Neural cell (in vitro differentiated cells): ENCODE data around the gene C5AR1. TPM values are rescaled to one million over a fixed set of nuclear protein-coding genes. Genes with fewer than 3 reads are reported as not detected.

Source experiments
- H2AFZ ChIP-seq: fragments of 200-600, 300-800 bp; sonication (generic), shearing (Covaris generic); 2 replicates; pipeline ENCODE4 v1.6.0; 2014; ENCODE audit warnings: low read depth, mild to moderate bottlenecking, antibody characterized with exemption, low read length, moderate library complexity
- H3F3A ChIP-seq: fragments of 200-600 bp; shearing (Covaris generic); 2 replicates; pipeline ENCODE4 v1.6.1; 2016; ENCODE audit warnings: mild to moderate bottlenecking, moderate library complexity, mixed read lengths, antibody characterized with exemption, low read length; ENCODE audit not compliant: insufficient read depth, poor library complexity, severe bottlenecking
- H3K27ac ChIP-seq: fragments of 200-600, 300-800 bp; sonication (generic), shearing (Covaris generic); 2 replicates; pipeline ENCODE4 v1.5.1; 2014; ENCODE audit warnings: mild to moderate bottlenecking, low read length, moderate library complexity
- H3K27me3 ChIP-seq: fragments of 300-800, 200-600 bp; sonication (generic), shearing (Covaris generic); 2 replicates; pipeline ENCODE4 v1.6.0; 2014; ENCODE audit warnings: mild to moderate bottlenecking, low read depth, low read length, moderate library complexity; ENCODE audit not compliant: insufficient read depth
- H3K36me3 ChIP-seq: fragments of 300-800, 200-600 bp; sonication (generic), shearing (Covaris generic); 2 replicates; pipeline ENCODE4 v1.5.1; 2014; ENCODE audit warnings: mild to moderate bottlenecking, antibody characterized with exemption, low read length, moderate library complexity; ENCODE audit not compliant: insufficient read depth
- H3K4me2 ChIP-seq: fragments of 300-800, 200-600 bp; sonication (generic), shearing (Covaris generic); 2 replicates; pipeline ENCODE4 v1.6.0; 2014; ENCODE audit warnings: mild to moderate bottlenecking, low read length
- H3K4me3 ChIP-seq: fragments of 300-800, 200-600 bp; sonication (generic), shearing (Covaris generic); 2 replicates; pipeline ENCODE4 v1.5.1; 2014; ENCODE audit warnings: mild to moderate bottlenecking, low read length, moderate library complexity
- H3K79me2 ChIP-seq: fragments of 200-600 bp; shearing (Covaris generic); replicated peaks from 2 replicates; pipeline ENCODE4 v1.6.0; 2014; ENCODE audit warnings: mild to moderate bottlenecking, low read length, moderate library complexity; ENCODE audit not compliant: insufficient read depth
- H3K9ac ChIP-seq: fragments of 300-800, 200-600 bp; sonication (generic), shearing (Covaris generic); 2 replicates; pipeline ENCODE4 v1.6.1; 2016; ENCODE audit warnings: mild to moderate bottlenecking, low read length, mixed read lengths
- H3K9me2 ChIP-seq: fragments of 200-600 bp; shearing (Covaris generic); 2 replicates; pipeline ENCODE4 v1.6.1; 2016; ENCODE audit warnings: mild to moderate bottlenecking, low read length, mixed read lengths; ENCODE audit not compliant: insufficient read depth
- H3K9me3 ChIP-seq: fragments of 200-600, 300-800 bp; sonication (generic), shearing (Covaris generic); 2 replicates; pipeline ENCODE4 v1.6.1; 2016; ENCODE audit warnings: mild to moderate bottlenecking, mixed run types, low read length, moderate library complexity, mixed read lengths
- H4K20me1 ChIP-seq: fragments of 200-600 bp; shearing (Covaris generic); 2 replicates; pipeline ENCODE4 v1.6.1; 2016; ENCODE audit warnings: mild to moderate bottlenecking, mixed run types; ENCODE audit not compliant: insufficient read depth
- CTCF ChIP-seq: fragments of 450-650 bp; IDR thresholded peaks from 2 replicates; pipeline ENCODE4 v1.5.1; 2014; ENCODE audit warnings: antibody characterized with exemption, mild to moderate bottlenecking, moderate library complexity; ENCODE audit not compliant: poor library complexity, severe bottlenecking
- EP300 ChIP-seq: fragments of 450-650 bp; conservative IDR thresholded peaks from 2 replicates; pipeline ENCODE4 v1.6.1; 2014; ENCODE audit warnings: antibody characterized with exemption, mild to moderate bottlenecking, moderate library complexity; ENCODE audit not compliant: poor library complexity, severe bottlenecking
- EZH2 ChIP-seq: fragments of 200-600, 300-800 bp; shearing (Covaris generic), sonication (generic); IDR thresholded peaks from 2 replicates; pipeline ENCODE4 v1.6.1; 2014; ENCODE audit warnings: antibody characterized with exemption, low read length, borderline replicate concordance, mild to moderate bottlenecking; ENCODE audit not compliant: insufficient read depth, poor library complexity, severe bottlenecking
- MXI1 ChIP-seq: fragments of 450-650 bp; conservative IDR thresholded peaks from 2 replicates; pipeline ENCODE4 v1.6.1; 2014; ENCODE audit warnings: antibody characterized with exemption, mild to moderate bottlenecking; ENCODE audit not compliant: poor library complexity, severe bottlenecking
- POLR2AphosphoS5 ChIP-seq: IDR thresholded peaks from 2 replicates; pipeline ENCODE4 v1.6.1; 2012
- RAD21 ChIP-seq: fragments of 450-650 bp; conservative IDR thresholded peaks from 2 replicates; pipeline ENCODE4 v1.6.1; 2014; ENCODE audit warnings: antibody characterized with exemption, mild to moderate bottlenecking, moderate library complexity
- REST ChIP-seq: IDR thresholded peaks from 2 replicates; pipeline ENCODE4 v1.6.1; 2012; ENCODE audit warnings: borderline replicate concordance
- SMC3 ChIP-seq: fragments of 450-650 bp; conservative IDR thresholded peaks from 2 replicates; pipeline ENCODE4 v1.6.1; 2014; ENCODE audit warnings: antibody characterized with exemption, mild to moderate bottlenecking, moderate library complexity; ENCODE audit not compliant: poor library complexity
- TAF1 ChIP-seq: IDR thresholded peaks from 2 replicates; pipeline ENCODE4 v1.6.1; 2012; ENCODE audit warnings: low read depth
- polyA plus RNA-seq: library from polyadenylated mRNA; depleted of rRNA; stranded (reverse); fragments of >200 nt; gene quantifications from 2 replicates; pipeline ENCODE4 v1.2.3, GENCODE V29; 2014

Gene C5AR1
- polyA plus RNA-seq, 1 donor from 2014 or later: not detected

- Histone ChIP-seq H2AFZ (no peak overlapping the region), H4K20me1 (no peaks in the 10 kb centered on the region), H3K9me2 (no peaks in the 10 kb centered on the region), H3K9ac (no peak overlapping the region), H3K79me2 (no peaks in the 10 kb centered on the region), H3K4me3 (no peak overlapping the region), H3F3A (no peaks in the 10 kb centered on the region), H3K27ac (no peak overlapping the region), H3K4me2 (no peak overlapping the region), H3K27me3 (no peaks in the 10 kb centered on the region), H3K9me3 (no peaks in the 10 kb centered on the region), H3K36me3 (no peaks in the 10 kb centered on the region)
- no peak for TF ChIP-seq SMC3
- TF ChIP-seq POLR2AphosphoS5: no peak
- no peak for TF ChIP-seq CTCF
- TF ChIP-seq EP300: no peak
- TF ChIP-seq TAF1: no peak
- TF ChIP-seq REST: no peak
- no peak for TF ChIP-seq RAD21
- TF ChIP-seq EZH2: no peak
- TF ChIP-seq MXI1: no peak
Measured at GRCh38 chr19:47302249-47302648, 7.4 kb upstream of the C5AR1 start.

GRCh38 chr19:47303966-47304365 is 5.7 kb upstream of the C5AR1 start:
- H4K20me1 ChIP-seq: no peaks in the 10 kb centered on the region

More at GRCh38 chr19:47303966-47304365, 5.7 kb upstream of the C5AR1 start:
- H3K27me3 ChIP-seq: no peaks in the 10 kb centered on the region
- H3F3A ChIP-seq: no peaks in the 10 kb centered on the region
- TF ChIP-seq EP300 (no peak), REST (no peak), POLR2AphosphoS5 (no peak), MXI1 (no peak), CTCF (no peak), EZH2 (no peak), TAF1 (no peak), RAD21 (no peak), SMC3 (no peak)
- no peak overlapping the region for H3K4me2 ChIP-seq
- H3K9ac ChIP-seq: no peak overlapping the region
- no peak overlapping the region for H3K27ac ChIP-seq
- no peaks in the 10 kb centered on the region for H3K9me2 ChIP-seq
- no peaks in the 10 kb centered on the region for H3K79me2 ChIP-seq
- no peak overlapping the region for H3K4me3 ChIP-seq
- no peak overlapping the region for H2AFZ ChIP-seq
- H3K36me3 ChIP-seq: no peaks in the 10 kb centered on the region
- no peaks in the 10 kb centered on the region for H3K9me3 ChIP-seq
